Naive thymus-derived CD4-positive, alpha-beta T cell (primary cell): ENCODE measurements around the gene PLAU. TPM values are rescaled to one million over a fixed set of nuclear protein-coding genes. Genes with fewer than 3 reads are reported as not detected.
A peak's percentile ranks its signal among the peaks of the same experiment; 100 is the strongest.

Experiments
- ATAC-seq: fragments of 150-1000 bp; cut with Tn5 transposase; 2 replicates; pipeline ENCODE4 v1.10.0; 2021; ENCODE audit warnings: mild to moderate bottlenecking, moderate library complexity
- CTCF ChIA-PET: fragments of 350-600 bp; sonication (Branson Sonifier 250); formaldehyde crosslinking; loops from one replicate; lab custom pipeline; 2021; ENCODE audit warnings: antibody characterized with exemption; lab: Charles Lee
- POLR2A ChIA-PET: fragments of 350-600 bp; sonication (Branson Sonifier 250); formaldehyde crosslinking; loops from one replicate; lab custom pipeline; 2021; ENCODE audit warnings: antibody characterized with exemption, inconsistent platforms; lab: Charles Lee
- DNase-seq, 9 donors: peaks; one replicate each; pipeline versions ENCODE4 v3.0.0 to v3.0.0-alpha.2; 2020 to 2022; ENCODE audit warnings: mixed read lengths in 1 of 9
- H3K27ac ChIP-seq: one replicate; pipeline ENCODE4 v1.7.0; 2013; ENCODE audit warnings: mild to moderate bottlenecking, low read depth, low read length, moderate library complexity
- H3K27me3 ChIP-seq, 2 donors: one replicate each; pipeline ENCODE4 v1.7.0; 2013; ENCODE audit warnings: low read length in 2 of 2, mild to moderate bottlenecking in 2 of 2, moderate library complexity in 2 of 2; ENCODE audit not compliant: control insufficient read depth in 2 of 2, insufficient read depth in 2 of 2
- H3K36me3 ChIP-seq, 3 experiments: 1 replicate in 2 of 3; 2 replicates in 1 of 3; pipeline ENCODE4 v1.7.0; 2013; ENCODE audit warnings: low read length in 3 of 3, mild to moderate bottlenecking in 3 of 3, moderate library complexity in 1 of 3; ENCODE audit not compliant: insufficient read depth in 3 of 3, control insufficient read depth in 2 of 3
- H3K4me1 ChIP-seq, 2 donors: one replicate each; pipeline ENCODE4 v1.7.0; 2013; ENCODE audit warnings: low read length in 2 of 2, mild to moderate bottlenecking in 2 of 2, moderate library complexity in 1 of 2; ENCODE audit not compliant: control insufficient read depth in 2 of 2, insufficient read depth in 2 of 2
- H3K4me3 ChIP-seq: 2 replicates; pipeline ENCODE4 v1.7.0; 2013; ENCODE audit warnings: mild to moderate bottlenecking, low read length
- H3K9me3 ChIP-seq, 3 experiments: 1 replicate in 2 of 3; 2 replicates in 1 of 3; pipeline ENCODE4 v1.7.0; 2013; ENCODE audit warnings: low read length in 3 of 3; ENCODE audit not compliant: control insufficient read depth in 2 of 3
- H3K27ac Mint-ChIP-seq, 9 donors: one replicate each; pipeline ENCODE4 v1.8.0; 2020 to 2022; ENCODE audit warnings: mixed read lengths in 9 of 9, mild to moderate bottlenecking in 8 of 9, moderate library complexity in 5 of 9, inconsistent platforms in 2 of 9
- H3K27me3 Mint-ChIP-seq, 5 donors: one replicate each; pipeline ENCODE4 v1.8.0; 2021 to 2022; ENCODE audit warnings: mixed read lengths in 5 of 5, mild to moderate bottlenecking in 1 of 5
- H3K36me3 Mint-ChIP-seq, 5 donors: one replicate each; pipeline ENCODE4 v1.8.0; 2020 to 2022; ENCODE audit warnings: mixed read lengths in 5 of 5, mild to moderate bottlenecking in 3 of 5, inconsistent platforms in 1 of 5
- H3K4me1 Mint-ChIP-seq, 7 donors: one replicate each; pipeline ENCODE4 v1.8.0; 2020 to 2022; ENCODE audit warnings: mixed read lengths in 7 of 7, mild to moderate bottlenecking in 3 of 7, inconsistent platforms in 1 of 7
- H3K4me3 Mint-ChIP-seq, 10 donors: one replicate each; pipeline ENCODE4 v1.8.0; 2020 to 2022; ENCODE audit warnings: mild to moderate bottlenecking in 10 of 10, mixed read lengths in 10 of 10, moderate library complexity in 6 of 10, inconsistent platforms in 2 of 10
- H3K9me3 Mint-ChIP-seq, 11 donors: one replicate each; pipeline ENCODE4 v1.8.0; 2020 to 2022; ENCODE audit warnings: mixed read lengths in 11 of 11, mild to moderate bottlenecking in 4 of 11, inconsistent platforms in 1 of 11, moderate library complexity in 1 of 11
- intact Hi-C, 2 donors: fragments of 100-400 bp; cut with micrococcal nuclease; formaldehyde crosslinking; loops; one replicate each; pipeline ENCODE4 v1.15.1; 2023
- polyA plus RNA-seq, 2 donors: library from polyadenylated mRNA; unstranded; fragments of 300-500 nt; fragmentation: Illumina TruSeq; gene quantifications; one replicate each; pipeline ENCODE4 v1.2.3, GENCODE V29; 2021
- total RNA-seq, 6 experiments: library from RNA in 5 of 6; stranded (reverse) in 5 of 6; gene quantifications; 1 replicate in 5 of 6; 2 replicates in 1 of 6; pipeline ENCODE4 v1.2.3 and lab custom pipeline; 2021 to 2026

Gene PLAU
- total and polyA plus RNA-seq, 7 experiments from 2014 or later: 0.42 to 0.97 (median 0.78) TPM; not detected in 2

DNA sequence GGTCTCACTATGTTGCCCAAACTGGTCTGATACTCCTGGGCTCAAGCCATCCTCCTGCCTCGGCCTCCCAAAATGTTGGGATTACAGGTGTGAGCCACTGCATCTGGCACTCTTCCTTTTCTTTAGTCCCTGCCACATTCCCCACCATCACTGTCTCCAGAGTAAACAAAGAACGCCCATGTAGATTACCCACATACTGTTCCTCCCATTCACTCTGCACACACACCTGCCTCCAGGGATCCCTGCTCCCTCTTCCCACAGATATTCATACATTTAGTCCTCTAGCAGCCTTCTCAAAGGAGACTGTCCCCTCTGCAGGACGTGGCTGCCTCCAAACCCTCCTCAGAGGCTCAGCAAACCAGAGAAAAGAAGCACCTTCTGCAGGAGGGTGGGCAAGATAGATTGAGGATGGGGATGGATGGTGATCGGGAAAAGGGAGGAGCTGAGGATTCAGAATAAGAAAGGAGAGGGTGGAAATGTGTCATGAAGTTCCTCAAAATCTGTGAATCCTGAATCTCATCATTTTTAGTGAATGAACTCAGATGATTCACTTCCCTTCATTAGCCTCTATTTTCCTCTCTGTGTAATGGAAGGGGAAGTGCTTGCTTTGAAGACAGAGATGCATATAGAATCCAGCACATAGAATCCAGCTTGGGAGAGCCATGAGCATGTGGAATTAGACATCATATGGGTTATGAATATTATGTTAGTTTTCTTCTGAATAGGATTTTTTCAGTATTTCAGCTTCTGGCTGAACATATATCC lies 5.5 kb upstream of the PLAU start:
- Histone ChIP-seq H3K4me3 (no peak overlapping the region), H3K27ac (no peak overlapping the region), H3K4me1 (peaks cover 4 to 6% of the 10 kb centered on the region in 2 donors), H3K27me3 (peaks cover 8 to 17% of the 10 kb centered on the region in 2 donors), H3K36me3 (no peaks in the 10 kb centered on the region), H3K9me3 (no peaks in the 10 kb centered on the region)
- Mint-ChIP-seq H3K4me1 (peaks cover 5 to 33% (median 17%) of the 10 kb centered on the region in 7 donors), H3K27ac (no peak overlapping the region), H3K9me3 (no peaks in the 10 kb centered on the region), H3K27me3 (peaks cover 33 to 41% (median 39%) of the 10 kb centered on the region in 5 donors), H3K4me3 (no peak overlapping the region), H3K36me3 (peaks cover 0 to 10% (median 0%) of the 10 kb centered on the region in 5 donors)
- CTCF ChIA-PET: no interaction called here
- intact Hi-C loops: no loop called here
- ATAC-seq (no peak), DNase-seq (no peak)
- POLR2A ChIA-PET: interaction anchor here (0.6 kb wide), 1 partner anchor 25 kb away, joined by 3 read pairs; no protein-coding TSS in a partner anchor

- Histone ChIP-seq H3K36me3 (no peaks in the 10 kb centered on the region), H3K27ac (no peak overlapping the region), H3K4me3 (no peak overlapping the region), H3K27me3 (peaks cover 10 to 21% of the 10 kb centered on the region in 2 donors), H3K9me3 (no peaks in the 10 kb centered on the region), H3K4me1 (peaks cover 12 to 14% of the 10 kb centered on the region in 2 donors)
- POLR2A ChIA-PET: no interaction called here
- DNase-seq (no peak), ATAC-seq (peak; percentile 14)
- Mint-ChIP-seq H3K27me3 (peaks cover 35 to 51% (median 48%) of the 10 kb centered on the region in 5 donors), H3K9me3 (no peaks in the 10 kb centered on the region), H3K36me3 (peaks cover 0 to 8% (median 0%) of the 10 kb centered on the region in 5 donors), H3K4me1 (peaks cover 15 to 42% (median 27%) of the 10 kb centered on the region in 7 donors), H3K4me3 (no peak overlapping the region), H3K27ac (no peak overlapping the region)
- CTCF ChIA-PET: no interaction called here
- intact Hi-C loops: no loop called here
Observed at GRCh38 chr10:73906524-73907447, 4.1 kb upstream of the PLAU start.

GRCh38 chr10:73907841-73908517 lies 3.0 kb upstream of the PLAU start:
- H3K27me3 Mint-ChIP-seq: peaks cover 39 to 60% (median 53%) of the 10 kb centered on the region in 5 donors
- Histone ChIP-seq H3K36me3 (no peaks in the 10 kb centered on the region), H3K9me3 (no peaks in the 10 kb centered on the region), H3K27me3 (peaks cover 10 to 21% of the 10 kb centered on the region in 2 donors), H3K4me3 (no peak overlapping the region), H3K27ac (no peak overlapping the region), H3K4me1 (peaks cover 14 to 15% of the 10 kb centered on the region in 2 donors)
- peak overlapping the region in 1 of 9 donors; percentile 31 for H3K27ac Mint-ChIP-seq
- no peaks in the 10 kb centered on the region for H3K9me3 Mint-ChIP-seq
- DNase-seq: no peak
- peak; percentile 39 for ATAC-seq
- intact Hi-C loops: no loop called here
- POLR2A ChIA-PET: no interaction called here
- peaks cover 15 to 46% (median 30%) of the 10 kb centered on the region in 7 donors for H3K4me1 Mint-ChIP-seq
- CTCF ChIA-PET: interaction anchor here (1.2 kb wide), 1 partner anchor 22 kb away, joined by 4 read pairs; no protein-coding TSS in a partner anchor
- H3K36me3 Mint-ChIP-seq: peaks cover 0 to 3% (median 0%) of the 10 kb centered on the region in 5 donors
- H3K4me3 Mint-ChIP-seq: peak overlapping the region in 6 of 10 donors; percentile 20 to 70 (median 40)

GRCh38 chr10:73908853-73909539 lies 1.9 kb upstream of the PLAU start:
- H3K27ac Mint-ChIP-seq: peak overlapping the region in 1 of 9 donors; percentile 14
- peaks cover 0 to 3% (median 0%) of the 10 kb centered on the region in 5 donors for H3K36me3 Mint-ChIP-seq
- H3K9me3 Mint-ChIP-seq: no peaks in the 10 kb centered on the region
- Histone ChIP-seq H3K4me3 (no peak overlapping the region), H3K9me3 (no peaks in the 10 kb centered on the region), H3K4me1 (peaks cover 14 to 15% of the 10 kb centered on the region in 2 donors), H3K36me3 (no peaks in the 10 kb centered on the region), H3K27ac (no peak overlapping the region), H3K27me3 (peaks cover 10 to 21% of the 10 kb centered on the region in 2 donors)
- CTCF ChIA-PET: interaction anchor here (1.2 kb wide), 1 partner anchor 23 kb away, joined by 4 read pairs; no protein-coding TSS in a partner anchor
- POLR2A ChIA-PET: interaction anchor here (0.5 kb wide), 1 partner anchor 12 kb away, joined by 3 read pairs; no protein-coding TSS in a partner anchor
- H3K4me1 Mint-ChIP-seq: peaks cover 15 to 46% (median 30%) of the 10 kb centered on the region in 7 donors
- peaks cover 49 to 70% (median 61%) of the 10 kb centered on the region in 5 donors for H3K27me3 Mint-ChIP-seq
- peak; percentile 68 for ATAC-seq
- intact Hi-C loops: loop anchor here in 1 of 2 donors (1.0 kb wide), 1 partner anchor 13 kb away; no protein-coding TSS in a partner anchor
- H3K4me3 Mint-ChIP-seq: peak overlapping the region in 7 of 10 donors; percentile 7 to 69 (median 37)
- peak in 3 of 9 donors; percentile 20 to 59 (median 21) for DNase-seq

DNA sequence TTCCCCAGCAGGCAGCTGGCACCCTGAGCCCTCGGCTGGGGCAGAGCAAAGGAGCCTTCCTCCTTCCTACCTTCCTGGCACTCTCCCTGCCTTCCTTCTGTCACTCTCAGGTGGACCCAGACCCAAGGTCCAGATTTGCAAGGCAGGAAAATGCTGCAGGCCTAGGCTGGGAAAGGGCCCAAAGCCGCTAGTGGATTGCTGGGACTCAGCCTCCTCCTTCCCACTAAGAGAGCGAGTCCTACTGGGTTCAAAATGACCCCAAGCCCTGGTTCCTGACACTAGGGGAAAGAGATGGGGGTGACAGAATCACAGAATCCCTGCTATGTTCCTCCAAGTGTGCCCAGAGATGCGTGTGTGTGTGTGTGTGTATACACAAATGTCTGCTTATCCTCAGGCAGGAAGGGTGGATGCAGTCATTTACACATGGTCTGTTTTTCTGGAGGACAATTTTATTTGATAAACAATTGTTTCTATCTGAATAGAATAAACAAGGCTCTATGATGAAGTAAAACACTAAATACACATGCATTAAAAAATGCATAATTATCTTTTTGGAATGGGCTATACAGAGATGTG lies 1.3 kb upstream of the PLAU start:
- H3K9me3 Mint-ChIP-seq: no peaks in the 10 kb centered on the region
- H3K4me3 ChIP-seq: no peak overlapping the region
- H3K27me3 Mint-ChIP-seq: peaks cover 53 to 74% (median 67%) of the 10 kb centered on the region in 5 donors
- no peak overlapping the region for H3K27ac ChIP-seq
- H3K4me1 ChIP-seq: peaks cover 14 to 15% of the 10 kb centered on the region in 2 donors
- H3K9me3 ChIP-seq: no peaks in the 10 kb centered on the region
- H3K4me3 Mint-ChIP-seq: peak overlapping the region in 8 of 10 donors; percentile 74 to 96 (median 86)
- ChIA-PET POLR2A (no interaction called here), CTCF (no interaction called here)
- H3K27me3 ChIP-seq: peaks cover 10 to 21% of the 10 kb centered on the region in 2 donors
- no peak overlapping the region for H3K27ac Mint-ChIP-seq
- peaks cover 15 to 46% (median 30%) of the 10 kb centered on the region in 7 donors for H3K4me1 Mint-ChIP-seq
- intact Hi-C loops: loop anchor here (1.0 to 2.0 kb wide), 3 partner anchors 13 to 47 kb away; no protein-coding TSS in a partner anchor
- ATAC-seq: no peak
- H3K36me3 Mint-ChIP-seq: peaks cover 0 to 3% (median 0%) of the 10 kb centered on the region in 5 donors
- H3K36me3 ChIP-seq: no peaks in the 10 kb centered on the region
- no peak for DNase-seq
